Panc1 (cell line): ENCODE results near the gene GFPT1. TPM values are rescaled to one million over a fixed set of nuclear protein-coding genes. Genes with fewer than 3 reads are reported as not detected.

Experiments
- ATAC-seq: fragments of 200-7000 bp; cut with Tn5 transposase; 2 replicates; pipeline ENCODE4 v1.9.1; 2020; ENCODE audit warnings: mild to moderate bottlenecking, moderate library complexity
- BruUV-seq: library from RNA; stranded (reverse); fragments of 400-500 nt; replicated peaks from 2 replicates; lab custom pipeline; 2021; lab: Mats Ljungman, UMichigan
- CTCF ChIA-PET: fragments of 300-600 bp; sonication (Branson Sonifier 250); formaldehyde crosslinking; loops from one replicate; lab custom pipeline; 2022; ENCODE audit warnings: antibody characterized with exemption; lab: Charles Lee
- POLR2A ChIA-PET: fragments of 300-600 bp; sonication (Branson Sonifier 250); formaldehyde crosslinking; loops from one replicate; lab custom pipeline; 2022; ENCODE audit warnings: antibody characterized with exemption; lab: Charles Lee
- DNase-seq: peaks from one replicate; pipeline ENCODE4 v3.0.0-alpha.2; 2010; ENCODE audit warnings: low read depth, low spot score
- H3K27ac ChIP-seq: 2 replicates; pipeline ENCODE4 v1.5.1; 2011; ENCODE audit warnings: mild to moderate bottlenecking, low read length, inconsistent platforms
- H3K27me3 ChIP-seq: fragments of 200-500 bp; sonication (Bioruptor generic); 2 replicates; pipeline ENCODE4 v1.6.0; 2014; ENCODE audit warnings: low read length, inconsistent platforms; ENCODE audit not compliant: control insufficient read depth, insufficient read depth
- H3K36me3 ChIP-seq: fragments of 200-500 bp; sonication (Bioruptor generic); 2 replicates; pipeline ENCODE4 v1.5.1; 2014; ENCODE audit warnings: inconsistent platforms, mild to moderate bottlenecking, low read length, moderate library complexity; ENCODE audit not compliant: control insufficient read depth, insufficient read depth
- H3K4me1 ChIP-seq: 2 replicates; pipeline ENCODE4 v1.5.1; 2011; ENCODE audit warnings: inconsistent platforms, mild to moderate bottlenecking, low read length, moderate library complexity; ENCODE audit not compliant: control insufficient read depth, insufficient read depth
- H3K4me3 ChIP-seq, 2 experiments: 2 replicates each; pipeline ENCODE4 v1.5.1; 2011 to 2012; ENCODE audit warnings: low read depth in 2 of 2, low read length in 2 of 2, mild to moderate bottlenecking in 2 of 2, inconsistent platforms in 1 of 2, moderate library complexity in 1 of 2
- H3K9me3 ChIP-seq: fragments of 200-500 bp; sonication (Bioruptor generic); 2 replicates; pipeline ENCODE4 v1.5.1; 2014; ENCODE audit warnings: low read depth, mild to moderate bottlenecking, inconsistent platforms, low read length, moderate library complexity; ENCODE audit not compliant: control insufficient read depth, insufficient read depth
- POLR2AphosphoS5 ChIP-seq: IDR thresholded peaks from 2 replicates; pipeline ENCODE4 v1.6.1; 2012; ENCODE audit warnings: mild to moderate bottlenecking, low read depth, low read length, moderate library complexity
- SIN3A ChIP-seq: IDR thresholded peaks from 2 replicates; pipeline ENCODE4 v1.6.1; 2012; ENCODE audit warnings: low read depth, mild to moderate bottlenecking, low read length, moderate library complexity, borderline replicate concordance; ENCODE audit not compliant: insufficient read depth
- TCF7L2 ChIP-seq: IDR thresholded peaks from 2 replicates; pipeline ENCODE4 v1.6.1; 2011; ENCODE audit warnings: mild to moderate bottlenecking, low read depth, low read length, inconsistent platforms
- in situ Hi-C: cut with HindIII; loops from 2 replicates; pipeline ENCODE4 v1.10.0; 2016; ENCODE audit warnings: low sequenced_read_pairs, low pct_unique_long_range_greater_than_20kb
- intact Hi-C: fragments of 100-400 bp; cut with micrococcal nuclease; formaldehyde crosslinking; loops from one replicate; pipeline ENCODE4 v1.10.0; 2022; ENCODE audit not compliant: unreplicated experiment
- total RNA-seq: library from RNA; stranded (reverse); gene quantifications from one replicate; pipeline ENCODE4 v1.2.1, GENCODE V29; 2021; ENCODE audit not compliant: unreplicated experiment
- TF ChIP-seq, protein P1 (sequence below): fragments of 450-650 bp; IDR thresholded peaks from 2 replicates; pipeline ENCODE4 v1.5.1; 2017; ENCODE audit warnings: mild to moderate bottlenecking
- TF ChIP-seq, protein P2 (sequence below), 2 experiments: IDR thresholded peaks; 2 replicates each; pipeline ENCODE4 v1.6.1; 2011 to 2012; ENCODE audit warnings: low read depth in 2 of 2, control low read depth in 1 of 2, low read length in 1 of 2, mild to moderate bottlenecking in 1 of 2, moderate library complexity in 1 of 2; ENCODE audit not compliant: insufficient read depth in 1 of 2

GFPT1 gene
- total RNA-seq, 1 experiment from 2014 or later: 53.0 TPM

DNA sequence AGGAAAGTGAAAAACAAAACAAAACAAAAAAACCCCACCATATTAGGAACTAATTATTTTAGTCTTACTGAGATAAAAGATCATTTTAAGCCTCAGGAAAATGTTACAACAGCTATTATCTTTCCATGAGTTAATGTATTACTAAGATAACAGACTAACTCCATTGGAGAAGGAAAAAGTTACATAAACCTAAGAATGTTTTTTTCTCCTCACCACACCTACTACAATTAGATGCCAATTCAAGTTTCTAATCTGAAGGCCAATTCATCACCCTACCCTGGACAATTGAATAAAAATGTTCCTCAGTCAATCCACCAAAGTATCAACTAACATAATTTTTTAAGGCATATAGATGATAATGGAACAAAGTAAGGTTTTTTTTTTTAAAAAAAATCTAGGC, 10.2 kb upstream of the GFPT1 start:
- Histone ChIP-seq H3K27ac (no peak overlapping the region), H3K27me3 (no peaks in the 10 kb centered on the region), H3K4me3 (no peak overlapping the region), H3K4me1 (no peaks in the 10 kb centered on the region), H3K36me3 (peaks cover 2% of the 10 kb centered on the region), H3K9me3 (no peaks in the 10 kb centered on the region)
- intact Hi-C loops: no loop called here
- ATAC-seq: no peak
- in situ Hi-C loops: no loop called here
- TF ChIP-seq TCF7L2 (no peak), SIN3A (no peak), POLR2AphosphoS5 (no peak)
- TF ChIP-seq, protein P1, sequence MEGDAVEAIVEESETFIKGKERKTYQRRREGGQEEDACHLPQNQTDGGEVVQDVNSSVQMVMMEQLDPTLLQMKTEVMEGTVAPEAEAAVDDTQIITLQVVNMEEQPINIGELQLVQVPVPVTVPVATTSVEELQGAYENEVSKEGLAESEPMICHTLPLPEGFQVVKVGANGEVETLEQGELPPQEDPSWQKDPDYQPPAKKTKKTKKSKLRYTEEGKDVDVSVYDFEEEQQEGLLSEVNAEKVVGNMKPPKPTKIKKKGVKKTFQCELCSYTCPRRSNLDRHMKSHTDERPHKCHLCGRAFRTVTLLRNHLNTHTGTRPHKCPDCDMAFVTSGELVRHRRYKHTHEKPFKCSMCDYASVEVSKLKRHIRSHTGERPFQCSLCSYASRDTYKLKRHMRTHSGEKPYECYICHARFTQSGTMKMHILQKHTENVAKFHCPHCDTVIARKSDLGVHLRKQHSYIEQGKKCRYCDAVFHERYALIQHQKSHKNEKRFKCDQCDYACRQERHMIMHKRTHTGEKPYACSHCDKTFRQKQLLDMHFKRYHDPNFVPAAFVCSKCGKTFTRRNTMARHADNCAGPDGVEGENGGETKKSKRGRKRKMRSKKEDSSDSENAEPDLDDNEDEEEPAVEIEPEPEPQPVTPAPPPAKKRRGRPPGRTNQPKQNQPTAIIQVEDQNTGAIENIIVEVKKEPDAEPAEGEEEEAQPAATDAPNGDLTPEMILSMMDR: no peak
- TF ChIP-seq, protein P2, sequence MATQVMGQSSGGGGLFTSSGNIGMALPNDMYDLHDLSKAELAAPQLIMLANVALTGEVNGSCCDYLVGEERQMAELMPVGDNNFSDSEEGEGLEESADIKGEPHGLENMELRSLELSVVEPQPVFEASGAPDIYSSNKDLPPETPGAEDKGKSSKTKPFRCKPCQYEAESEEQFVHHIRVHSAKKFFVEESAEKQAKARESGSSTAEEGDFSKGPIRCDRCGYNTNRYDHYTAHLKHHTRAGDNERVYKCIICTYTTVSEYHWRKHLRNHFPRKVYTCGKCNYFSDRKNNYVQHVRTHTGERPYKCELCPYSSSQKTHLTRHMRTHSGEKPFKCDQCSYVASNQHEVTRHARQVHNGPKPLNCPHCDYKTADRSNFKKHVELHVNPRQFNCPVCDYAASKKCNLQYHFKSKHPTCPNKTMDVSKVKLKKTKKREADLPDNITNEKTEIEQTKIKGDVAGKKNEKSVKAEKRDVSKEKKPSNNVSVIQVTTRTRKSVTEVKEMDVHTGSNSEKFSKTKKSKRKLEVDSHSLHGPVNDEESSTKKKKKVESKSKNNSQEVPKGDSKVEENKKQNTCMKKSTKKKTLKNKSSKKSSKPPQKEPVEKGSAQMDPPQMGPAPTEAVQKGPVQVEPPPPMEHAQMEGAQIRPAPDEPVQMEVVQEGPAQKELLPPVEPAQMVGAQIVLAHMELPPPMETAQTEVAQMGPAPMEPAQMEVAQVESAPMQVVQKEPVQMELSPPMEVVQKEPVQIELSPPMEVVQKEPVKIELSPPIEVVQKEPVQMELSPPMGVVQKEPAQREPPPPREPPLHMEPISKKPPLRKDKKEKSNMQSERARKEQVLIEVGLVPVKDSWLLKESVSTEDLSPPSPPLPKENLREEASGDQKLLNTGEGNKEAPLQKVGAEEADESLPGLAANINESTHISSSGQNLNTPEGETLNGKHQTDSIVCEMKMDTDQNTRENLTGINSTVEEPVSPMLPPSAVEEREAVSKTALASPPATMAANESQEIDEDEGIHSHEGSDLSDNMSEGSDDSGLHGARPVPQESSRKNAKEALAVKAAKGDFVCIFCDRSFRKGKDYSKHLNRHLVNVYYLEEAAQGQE (IDR thresholded peaks at IDR 0.05; ENCODE audit: insufficient read depth in 1 of 2, low read depth in 2 of 2, low read length in 1 of 2): no peak
- BruUV-seq: no TSS peak
- ChIA-PET CTCF (no interaction called here), POLR2A (no interaction called here)
- no peak for DNase-seq

GRCh38 chr2:69395866-69396265, 8.8 kb upstream of the GFPT1 start:
- H3K4me1 ChIP-seq: no peaks in the 10 kb centered on the region
- no TSS peak for BruUV-seq
- ATAC-seq: no peak
- no peak for DNase-seq
- in situ Hi-C loops: no loop called here
- no peaks in the 10 kb centered on the region for H3K9me3 ChIP-seq
- CTCF ChIA-PET: no interaction called here
- intact Hi-C loops: no loop called here
- H3K27me3 ChIP-seq: no peaks in the 10 kb centered on the region
- TF ChIP-seq, protein P1: no peak
- TF ChIP-seq SIN3A (no peak), TCF7L2 (no peak), POLR2AphosphoS5 (no peak)
- TF ChIP-seq, protein P2 (IDR thresholded peaks at IDR 0.05; ENCODE audit: insufficient read depth in 1 of 2, low read depth in 2 of 2, low read length in 1 of 2): no peak
- H3K36me3 ChIP-seq: peaks cover 2% of the 10 kb centered on the region
- H3K4me3 ChIP-seq: no peak overlapping the region
- POLR2A ChIA-PET: no interaction called here
- H3K27ac ChIP-seq: no peak overlapping the region
